Epidermal melanocyte (primary cell): ENCODE measurements around the gene GSDMA.

Source experiments
- DNase-seq: peaks from one replicate; pipeline ENCODE4 v3.0.0; 2011; ENCODE audit warnings: low spot score; ENCODE audit not compliant: insufficient read length

Gene GSDMA

GRCh38 chr17:39960524-39961041 lies 2.2 kb upstream of the GSDMA start:
- DNase-seq, result no peak

GRCh38 chr17:39963829-39964228 lies 1.0 kb downstream of the GSDMA start:
- DNase-seq, result no peak

GRCh38 chr17:39965017-39965699 lies 2.4 kb downstream of the GSDMA start:
- no peak for DNase-seq

- no peak for DNase-seq
These were observed 4.0 kb downstream of the GSDMA start for GRCh38 chr17:39966771-39967170.

DNA sequence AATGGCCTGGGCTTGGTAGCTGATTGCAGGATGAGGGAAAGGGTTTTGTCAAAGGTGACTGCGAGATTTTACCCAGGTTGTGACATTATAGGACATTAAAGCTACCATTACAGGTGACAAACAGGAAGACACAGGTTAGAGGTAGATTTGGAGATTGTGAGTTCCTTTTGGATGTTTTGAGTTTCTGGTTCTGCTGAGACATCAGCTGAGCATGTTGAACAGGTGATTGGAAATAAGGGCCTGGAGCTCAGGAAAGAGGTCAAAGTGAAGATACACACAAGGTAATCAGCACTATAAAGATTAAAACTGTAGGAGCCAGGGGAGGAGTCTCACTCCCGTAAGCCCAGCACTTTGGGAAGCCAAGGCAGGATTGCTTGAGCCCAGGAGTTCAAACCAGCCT lies 6.0 kb downstream of the GSDMA start:
- no peak for DNase-seq

- DNase-seq, result no peak
These were observed 6.6 kb downstream of the GSDMA start for GRCh38 chr17:39969375-39969774.

DNA sequence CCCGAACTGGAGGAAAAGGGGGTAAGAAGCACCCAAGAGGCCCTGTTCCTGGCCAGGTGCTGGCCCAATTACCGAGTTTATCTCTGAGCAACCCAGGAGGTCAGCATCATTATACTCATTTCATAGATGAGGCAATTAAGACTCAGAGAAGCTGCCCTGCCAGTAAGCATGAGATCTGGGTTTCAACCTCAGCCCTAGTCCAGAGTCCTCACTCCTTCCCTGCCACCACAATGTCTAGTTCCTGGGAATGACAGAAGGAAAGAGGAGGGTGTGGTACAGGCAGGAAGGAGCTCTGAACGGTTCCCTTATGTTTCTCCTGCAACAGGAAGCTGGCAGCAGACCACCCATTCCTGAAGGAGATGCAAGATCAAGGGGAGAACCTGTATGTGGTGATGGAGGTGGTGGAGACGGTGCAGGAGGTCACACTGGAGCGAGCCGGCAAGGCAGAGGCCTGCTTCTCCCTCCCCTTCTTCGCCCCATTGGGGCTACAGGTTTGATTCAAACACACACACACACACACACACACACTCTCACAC lies 7.4 kb downstream of the GSDMA start:
- no peak for DNase-seq

- no peak for DNase-seq
These were observed 8.3 kb downstream of the GSDMA start for GRCh38 chr17:39971076-39971603.

- no peak for DNase-seq
These were observed 9.5 kb downstream of the GSDMA start for GRCh38 chr17:39972271-39972670.

DNA sequence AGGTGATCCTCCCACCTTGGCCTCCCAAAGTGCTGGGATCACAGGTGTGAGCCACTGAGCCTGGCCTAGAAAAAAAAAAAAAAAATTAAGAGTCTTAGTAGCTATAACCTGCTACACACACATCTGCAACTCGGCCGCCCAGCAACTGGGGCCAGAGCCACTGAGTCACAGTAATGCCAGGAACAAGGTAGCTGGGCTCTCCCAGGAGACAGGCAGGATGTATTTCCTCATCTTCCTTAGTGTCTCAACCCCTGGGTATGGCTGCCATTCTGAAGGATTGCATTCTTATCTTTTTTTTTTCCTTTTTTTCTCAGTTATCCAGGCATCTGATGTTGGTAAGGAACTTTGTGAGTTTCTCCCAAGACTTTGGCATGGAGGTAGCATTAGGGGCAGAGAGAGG lies 10.7 kb downstream of the GSDMA start:
- no peak for DNase-seq

DNA sequence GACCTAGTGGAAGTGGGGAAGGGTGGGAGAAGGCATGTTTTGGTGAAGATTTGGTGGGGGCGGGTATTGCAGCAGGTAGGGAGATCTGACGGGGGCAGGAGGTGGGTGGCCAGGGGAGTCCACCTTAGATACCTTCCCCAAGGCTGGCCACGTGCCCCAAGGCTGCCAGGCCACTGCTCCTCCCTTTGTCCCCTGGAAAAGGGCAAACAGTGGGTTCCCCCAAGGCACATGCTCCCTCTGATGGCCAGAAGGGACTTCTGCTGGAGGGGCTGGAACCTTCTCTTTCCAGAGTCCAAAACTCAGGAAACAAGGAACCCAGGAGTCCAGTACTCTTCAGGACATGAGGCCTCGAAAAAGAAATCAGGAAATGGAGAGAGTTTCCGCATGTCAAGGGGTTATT lies 11.6 kb downstream of the GSDMA start:
- no peak for DNase-seq

DNA sequence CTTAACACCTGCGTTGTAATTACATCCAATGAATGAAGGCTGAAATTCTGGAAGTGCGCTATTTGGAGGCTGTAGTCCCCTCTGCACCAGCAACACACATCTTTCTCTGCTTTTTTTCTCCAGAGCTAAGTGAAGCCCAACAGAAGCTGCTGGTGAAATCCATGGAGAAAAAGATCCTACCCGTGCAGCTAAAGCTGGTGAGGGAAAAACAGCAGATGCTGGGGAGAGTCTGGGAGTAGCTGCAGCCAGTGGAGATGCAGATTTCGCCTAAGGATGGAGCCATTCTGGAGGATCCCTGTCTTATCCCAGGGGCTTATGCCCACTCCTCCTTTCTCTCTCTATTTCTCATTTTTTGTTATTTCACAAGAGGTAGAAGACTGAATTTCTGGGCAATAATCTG lies 13.0 kb downstream of the GSDMA start:
- no peak for DNase-seq

DNA sequence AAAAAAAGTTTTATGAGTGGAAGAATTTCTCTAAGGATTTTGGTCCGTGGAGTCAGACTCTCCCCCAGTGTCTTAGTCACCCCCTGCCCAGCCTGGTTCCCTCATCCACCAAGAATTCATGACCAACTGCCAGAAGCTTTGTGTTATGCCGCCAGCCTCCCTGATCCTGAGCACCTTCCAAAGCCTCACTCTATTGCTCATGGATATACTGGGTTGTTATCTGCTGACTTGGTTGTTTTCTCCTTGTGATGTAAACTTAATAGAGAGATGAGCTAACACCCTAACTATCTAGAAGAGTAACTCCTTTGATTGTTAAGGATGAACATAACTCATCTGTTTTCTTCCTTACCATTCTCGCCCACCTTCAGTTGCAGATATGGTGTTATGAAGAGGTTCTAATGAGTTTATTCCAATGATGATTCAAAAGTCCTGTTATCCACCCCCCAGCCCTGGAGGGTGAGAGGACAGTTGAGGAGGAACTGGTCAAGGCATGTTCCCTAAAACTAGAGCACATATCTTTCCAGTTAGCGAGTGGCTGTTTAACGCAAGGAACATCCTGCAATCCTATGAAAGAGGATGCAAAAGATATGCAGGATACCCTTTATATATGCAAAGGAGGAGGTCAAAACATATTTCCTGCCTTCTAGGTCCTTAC lies 16.3 kb downstream of the GSDMA start:
- DNase-seq, result no peak

GRCh38 chr17:39979893-39980350 lies 17.1 kb downstream of the GSDMA start:
- DNase-seq, result peak; percentile 30

DNA sequence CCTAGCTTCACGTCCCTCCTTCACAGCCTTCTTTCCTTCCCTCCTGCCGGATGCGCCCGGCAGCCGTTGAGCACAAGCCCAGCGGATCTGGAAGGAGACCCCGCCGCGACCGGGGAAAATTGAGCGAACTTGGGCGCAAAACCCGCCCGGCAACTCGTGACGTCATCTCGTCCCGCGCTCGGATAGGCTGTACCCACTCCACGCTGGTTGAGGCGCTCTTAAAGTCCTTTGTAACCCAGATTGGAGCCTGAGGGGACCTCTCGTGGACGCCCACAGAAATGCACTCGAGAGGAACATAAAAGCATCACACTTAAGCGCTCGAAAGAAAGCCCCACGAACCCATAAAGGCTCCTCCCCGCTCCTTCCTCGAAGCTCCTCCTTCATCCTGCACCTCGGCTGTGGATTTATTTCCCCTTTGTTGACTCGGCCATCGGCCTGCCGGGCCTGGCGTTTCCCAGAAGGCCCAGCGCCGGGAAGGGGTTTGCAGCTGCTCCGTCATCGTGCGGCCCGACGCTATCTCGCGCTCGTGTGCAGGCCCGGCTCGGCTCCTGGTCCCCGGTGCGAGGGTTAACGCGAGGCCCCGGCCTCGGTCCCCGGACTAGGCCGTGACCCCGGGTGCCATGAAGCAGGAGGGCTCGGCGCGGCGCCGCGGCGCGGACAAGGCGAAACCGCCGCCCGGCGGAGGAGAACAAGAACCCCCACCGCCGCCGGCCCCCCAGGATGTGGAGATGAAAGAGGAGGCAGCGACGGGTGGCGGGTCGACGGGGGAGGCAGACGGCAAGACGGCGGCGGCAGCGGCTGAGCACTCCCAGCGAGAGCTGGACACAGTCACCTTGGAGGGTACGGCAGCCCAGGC lies 17.8 kb downstream of the GSDMA start, which contains the start of gene PSMD3:
PSMD3 (plus strand) TSS at position 457 of the 856 bp plus-strand sequence; CDS start at position 621, 164 bp downstream.
- DNase-seq, result peak; percentile 89

DNA sequence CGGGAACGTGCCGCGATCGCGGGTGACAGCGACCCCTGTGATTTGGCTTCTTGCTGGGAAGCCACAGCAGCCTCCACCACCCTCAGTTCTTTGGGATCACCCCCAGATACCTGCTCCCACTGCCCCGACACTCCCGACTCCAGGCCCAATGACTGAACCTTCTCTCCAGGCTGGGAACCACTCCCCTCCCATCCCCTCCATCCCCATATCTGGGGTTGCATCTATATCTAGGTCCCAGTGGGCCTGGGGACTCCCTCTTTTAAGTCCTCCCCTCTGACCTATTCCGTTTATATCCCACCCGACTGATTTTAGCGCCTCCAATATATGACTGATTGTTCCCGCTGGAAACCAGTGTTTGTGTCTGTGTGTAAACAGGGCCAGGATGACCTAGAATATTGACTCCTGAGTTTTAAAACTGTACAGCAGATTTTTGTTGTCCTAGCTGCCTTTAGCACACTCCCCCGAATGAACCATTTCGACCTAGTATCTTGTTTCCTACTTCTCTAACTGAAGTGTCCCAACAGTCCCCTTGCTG lies 18.5 kb downstream of the GSDMA start:
- no peak for DNase-seq

DNA sequence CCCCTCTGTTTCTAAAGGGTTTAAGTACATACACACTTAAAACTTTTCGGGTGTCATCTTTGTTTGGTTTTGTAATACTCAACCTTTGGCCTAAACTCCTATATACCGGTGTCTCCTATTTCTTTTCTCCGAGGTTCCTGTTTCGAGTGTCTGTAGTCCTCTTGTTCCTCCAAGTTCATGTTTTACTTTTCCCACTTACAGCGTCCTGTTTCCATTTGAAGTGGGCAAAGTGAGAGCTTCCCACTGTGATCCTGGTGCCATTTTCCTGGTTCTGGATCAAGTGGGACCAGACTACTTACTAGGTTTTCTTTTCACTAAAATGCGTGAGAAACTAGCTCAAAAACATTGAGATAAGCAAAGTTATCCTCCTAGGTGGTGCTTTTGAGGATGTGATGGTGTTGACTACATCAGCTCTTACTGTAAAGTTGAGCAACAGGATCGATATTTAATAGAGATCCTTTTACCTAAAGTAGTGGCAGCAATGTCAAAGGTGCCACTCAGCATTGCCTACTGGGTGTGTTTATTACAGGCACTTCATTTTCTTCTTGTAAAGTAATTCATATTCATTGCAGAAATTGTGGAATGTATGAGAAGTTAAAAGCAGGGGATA lies 19.1 kb downstream of the GSDMA start:
- DNase-seq, result no peak

DNA sequence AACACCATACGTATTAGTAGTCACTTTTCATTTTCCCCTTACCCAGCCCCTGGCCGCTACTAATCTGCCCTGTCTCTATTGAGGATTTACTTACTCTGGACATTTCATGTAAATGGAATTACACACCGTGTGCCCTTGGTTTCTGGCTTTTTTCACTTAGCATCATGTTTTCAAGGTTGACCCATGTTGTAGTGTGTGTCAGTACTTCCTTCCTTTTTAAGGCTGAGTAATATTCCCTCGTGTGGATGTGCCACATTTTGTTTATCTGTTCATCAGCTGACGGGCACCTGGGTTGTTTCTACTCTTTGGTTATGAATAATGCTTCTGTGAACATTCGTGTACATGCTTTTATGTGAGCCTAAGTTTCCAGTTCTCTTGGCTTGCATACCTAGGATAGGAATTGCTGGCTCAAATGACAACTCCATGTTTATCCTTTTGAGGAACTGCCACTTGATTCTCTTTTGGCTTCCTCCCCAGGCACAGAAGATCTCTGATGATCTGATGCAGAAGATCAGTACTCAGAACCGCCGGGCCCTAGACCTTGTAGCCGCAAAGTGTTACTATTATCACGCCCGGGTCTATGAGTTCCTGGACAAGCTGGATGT lies 25.5 kb downstream of the GSDMA start:
- no peak for DNase-seq

GRCh38 chr17:39994448-39994847 lies 31.6 kb downstream of the GSDMA start:
- DNase-seq, result no peak

DNA sequence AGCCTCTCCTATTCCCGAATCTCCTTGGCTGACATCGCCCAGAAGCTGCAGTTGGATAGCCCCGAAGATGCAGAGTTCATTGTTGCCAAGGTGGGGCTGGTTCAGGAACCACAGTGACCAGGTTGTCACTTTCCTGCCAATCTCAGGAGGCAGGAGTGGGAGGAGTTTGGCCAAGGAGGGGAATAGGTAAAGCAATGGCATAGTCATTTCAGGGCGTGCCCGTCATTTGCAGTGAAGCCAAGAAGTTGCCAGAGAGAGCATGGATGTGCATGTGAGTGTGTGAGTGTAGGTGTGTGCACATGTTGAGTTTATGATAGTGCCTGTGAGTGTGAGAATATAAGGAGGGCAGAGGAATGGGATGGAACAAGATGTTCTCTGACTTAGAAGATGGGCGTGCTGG lies 32.6 kb downstream of the GSDMA start:
- no peak for DNase-seq
